ENCODE measurements around the gene RPGRIP1.
"Not testable (repeated sequence)": the region's sequence is repeated elsewhere in the genome, so short reads cannot be mapped to it uniquely, and the experiment has no call there.

RPGRIP1 gene

DNA sequence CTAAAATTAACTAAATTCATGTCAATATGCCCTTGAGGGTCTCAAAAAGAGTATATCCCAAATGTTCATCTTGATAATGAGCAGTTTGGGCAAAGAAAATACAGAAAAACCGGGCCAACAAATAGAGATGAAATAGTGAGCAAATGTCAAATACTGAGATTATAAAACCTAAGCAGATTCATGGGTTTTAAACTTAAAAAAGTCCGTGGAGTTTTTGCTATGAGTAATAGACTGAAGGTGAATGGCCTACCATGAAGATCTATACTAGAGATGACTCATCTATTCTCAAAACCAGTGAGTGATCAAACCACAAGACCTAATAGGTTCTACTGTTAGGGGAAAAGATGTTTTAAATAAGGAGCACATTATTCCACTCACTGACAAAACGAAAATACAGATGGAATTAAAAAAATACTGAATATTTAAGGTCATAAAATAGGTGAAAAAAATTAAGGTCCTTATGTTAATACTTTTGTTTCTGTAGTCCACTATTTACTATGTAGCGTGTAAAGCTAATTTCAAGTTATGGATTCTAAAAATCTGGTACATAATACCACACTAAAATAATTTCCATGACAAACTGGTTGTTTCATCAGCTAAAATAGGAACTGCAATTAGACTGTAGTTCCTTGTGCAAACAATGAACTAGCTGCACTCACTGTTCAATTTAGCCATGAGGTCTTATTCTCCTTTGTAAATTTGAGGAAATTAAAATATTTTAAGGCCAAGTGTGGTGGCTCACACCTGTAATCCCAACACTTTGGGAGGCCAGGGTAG is 15.7 kb upstream of the RPGRIP1 start:
- peak; percentile 92 for DNase-seq (ENCODE audit: low read depth)

DNA sequence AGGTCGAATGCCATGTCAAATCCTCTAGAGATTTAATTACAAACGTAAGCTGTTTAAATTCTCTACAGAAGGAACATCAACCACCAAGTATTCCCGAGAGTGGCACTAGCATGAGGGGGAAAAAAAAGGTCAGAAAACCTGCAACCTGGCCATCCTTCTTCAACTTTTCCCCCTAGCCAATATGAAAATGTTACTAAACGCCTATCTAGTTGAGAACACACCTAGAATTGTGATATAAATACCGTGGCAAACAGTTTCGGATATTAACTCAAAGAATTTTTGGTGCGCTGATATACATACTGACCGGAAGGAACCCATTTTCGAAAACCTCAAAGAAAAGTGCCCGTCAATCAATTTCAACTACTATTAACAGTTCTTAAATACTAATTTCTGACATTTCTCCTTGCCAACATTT is 12.4 kb upstream of the RPGRIP1 start:
- peak overlapping the region; percentile 100 for H3K4me3 ChIP-seq (ENCODE audit: control insufficient read depth, low read depth, low read length)
- TF ChIP-seq, protein P1, sequence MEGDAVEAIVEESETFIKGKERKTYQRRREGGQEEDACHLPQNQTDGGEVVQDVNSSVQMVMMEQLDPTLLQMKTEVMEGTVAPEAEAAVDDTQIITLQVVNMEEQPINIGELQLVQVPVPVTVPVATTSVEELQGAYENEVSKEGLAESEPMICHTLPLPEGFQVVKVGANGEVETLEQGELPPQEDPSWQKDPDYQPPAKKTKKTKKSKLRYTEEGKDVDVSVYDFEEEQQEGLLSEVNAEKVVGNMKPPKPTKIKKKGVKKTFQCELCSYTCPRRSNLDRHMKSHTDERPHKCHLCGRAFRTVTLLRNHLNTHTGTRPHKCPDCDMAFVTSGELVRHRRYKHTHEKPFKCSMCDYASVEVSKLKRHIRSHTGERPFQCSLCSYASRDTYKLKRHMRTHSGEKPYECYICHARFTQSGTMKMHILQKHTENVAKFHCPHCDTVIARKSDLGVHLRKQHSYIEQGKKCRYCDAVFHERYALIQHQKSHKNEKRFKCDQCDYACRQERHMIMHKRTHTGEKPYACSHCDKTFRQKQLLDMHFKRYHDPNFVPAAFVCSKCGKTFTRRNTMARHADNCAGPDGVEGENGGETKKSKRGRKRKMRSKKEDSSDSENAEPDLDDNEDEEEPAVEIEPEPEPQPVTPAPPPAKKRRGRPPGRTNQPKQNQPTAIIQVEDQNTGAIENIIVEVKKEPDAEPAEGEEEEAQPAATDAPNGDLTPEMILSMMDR (conservative IDR thresholded peaks at IDR 0.05; ENCODE audit: control insufficient read depth, insufficient read depth, low read depth, low read length): no peak
- DNase-seq (ENCODE audit: low read depth): peak; percentile 47

More for the DNA sequence above, 15.7 kb upstream of the RPGRIP1 start:
- peak overlapping the region; percentile 26 for H3K4me3 ChIP-seq (ENCODE audit: control insufficient read depth, low read depth, low read length)
- TF ChIP-seq, protein P1 (conservative IDR thresholded peaks at IDR 0.05; ENCODE audit: control insufficient read depth, insufficient read depth, low read depth, low read length): no peak

DNA sequence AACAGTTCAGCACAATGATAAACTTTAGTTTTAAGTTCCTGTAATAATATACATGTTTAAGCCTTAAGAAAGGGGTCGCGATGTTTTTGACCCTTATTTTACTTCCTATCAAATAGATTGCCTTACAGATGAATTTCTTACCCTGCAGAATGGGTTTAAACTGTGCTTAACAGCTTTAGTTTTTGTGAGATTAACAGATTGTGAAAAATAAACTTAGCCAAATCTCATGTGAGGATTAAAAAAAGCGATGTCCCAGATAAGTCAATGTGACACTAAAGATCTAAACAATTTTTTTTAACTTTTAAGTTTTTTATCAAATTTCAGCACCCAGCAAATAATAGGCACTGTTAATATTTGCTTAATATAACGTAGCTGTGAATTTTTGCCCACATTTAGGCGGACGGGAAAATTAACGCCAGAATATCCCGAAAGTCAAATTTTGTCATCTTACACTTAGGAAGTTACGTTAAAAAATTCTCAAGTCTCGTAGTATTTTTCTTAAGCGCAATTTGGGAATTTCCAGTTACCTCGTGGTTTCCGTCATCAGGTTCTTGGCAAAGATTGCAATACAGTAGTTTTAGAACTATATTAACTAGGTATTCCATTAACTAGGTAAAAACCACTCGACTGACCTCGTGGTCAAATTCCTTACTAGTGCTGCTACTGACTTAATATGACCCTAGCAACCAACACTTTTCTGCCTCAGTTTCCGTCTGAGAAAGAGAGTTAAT is 11.8 kb upstream of the RPGRIP1 start:
- TF ChIP-seq, protein P1 (conservative IDR thresholded peaks at IDR 0.05; ENCODE audit: control insufficient read depth, insufficient read depth, low read depth, low read length): no peak
- H3K4me3 ChIP-seq (ENCODE audit: control insufficient read depth, low read depth, low read length): peak overlapping the region; percentile 100
- no peak for DNase-seq (ENCODE audit: low read depth)

DNA sequence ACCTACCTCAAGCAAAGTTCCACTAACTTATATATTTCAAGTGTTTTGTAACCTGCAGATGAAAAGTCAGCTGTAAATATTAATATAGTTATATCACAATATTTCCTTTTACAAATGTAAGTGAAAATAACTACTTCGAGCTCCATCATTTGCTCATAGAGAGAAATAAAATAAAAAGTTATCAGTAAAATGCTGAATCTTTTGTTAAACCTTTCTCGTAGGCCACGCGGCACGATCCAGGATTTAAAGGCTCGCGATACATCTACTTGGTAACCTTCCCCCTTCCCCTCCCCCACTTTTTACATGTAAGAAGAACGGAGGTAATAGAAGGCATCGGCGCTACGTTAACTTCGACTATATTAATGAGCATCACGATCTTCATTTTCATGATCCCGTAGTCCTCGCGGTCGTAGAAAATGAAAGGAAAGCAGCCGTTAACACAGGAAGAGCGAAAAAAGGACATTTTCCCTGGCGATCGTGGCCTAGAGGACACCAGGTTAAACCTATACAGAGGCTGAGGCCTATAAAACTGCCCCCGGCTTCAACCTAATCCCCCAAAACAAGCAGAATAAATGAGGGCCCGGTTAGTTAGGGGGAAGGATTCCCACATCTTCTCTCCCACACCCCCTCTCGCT is 11.1 kb upstream of the RPGRIP1 start:
- TF ChIP-seq, protein P1 (conservative IDR thresholded peaks at IDR 0.05; ENCODE audit: control insufficient read depth, insufficient read depth, low read depth, low read length): no peak
- DNase-seq (ENCODE audit: low read depth): peak; percentile 69
- H3K4me3 ChIP-seq (ENCODE audit: control insufficient read depth, low read depth, low read length): peak overlapping the region; percentile 100

DNA sequence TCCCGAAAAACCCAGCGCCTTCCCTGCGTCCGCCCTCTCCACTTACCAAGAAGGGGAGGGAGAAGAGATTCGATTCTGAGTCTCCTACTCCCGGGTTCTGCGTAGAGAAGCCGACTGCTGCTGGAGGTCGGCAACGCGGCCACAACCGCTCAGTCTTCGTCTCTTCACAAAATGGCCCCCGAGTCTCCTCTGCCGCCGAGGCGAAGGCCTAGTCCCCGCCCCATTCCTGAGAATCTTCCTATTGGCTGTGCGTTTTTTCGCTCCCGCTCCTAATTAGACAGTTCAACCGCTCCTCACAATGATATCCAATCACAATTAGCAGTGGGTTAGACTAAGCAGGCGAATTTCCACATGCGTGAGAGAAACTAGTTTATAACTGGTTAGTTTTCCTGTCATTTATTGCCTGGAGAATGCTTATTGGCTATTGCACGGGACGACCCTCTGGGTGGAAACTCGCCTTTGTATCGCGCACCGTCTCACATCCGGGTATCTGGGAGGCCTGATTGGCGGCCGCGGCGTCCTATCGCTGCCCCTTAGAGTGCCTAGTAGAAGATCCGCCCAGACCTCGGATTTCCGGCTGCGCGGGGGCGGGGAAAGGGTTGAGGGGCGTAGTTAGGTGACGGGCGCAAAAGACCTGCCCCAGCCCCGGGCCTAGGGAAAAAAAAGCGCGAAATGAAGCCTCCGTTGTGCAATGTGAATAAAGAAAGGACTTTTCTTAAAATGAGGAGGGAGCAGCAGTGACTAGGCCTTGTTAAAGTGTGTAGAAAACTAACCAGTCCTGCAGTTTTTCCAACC is 10.4 kb upstream of the RPGRIP1 start, which contains the start of gene HNRNPC:
Gene HNRNPC, minus strand, starts transcription at position 191 of the 795 bp plus-strand sequence. CDS start 35,249 bp downstream, outside the sequence.
- DNase-seq (ENCODE audit: low read depth): peak; percentile 100
- H3K4me3 ChIP-seq (ENCODE audit: control insufficient read depth, low read depth, low read length): peak within 1 kb of the TSS; percentile 100
- TF ChIP-seq, protein P1 (conservative IDR thresholded peaks at IDR 0.05; ENCODE audit: control insufficient read depth, insufficient read depth, low read depth, low read length): no peak

DNA sequence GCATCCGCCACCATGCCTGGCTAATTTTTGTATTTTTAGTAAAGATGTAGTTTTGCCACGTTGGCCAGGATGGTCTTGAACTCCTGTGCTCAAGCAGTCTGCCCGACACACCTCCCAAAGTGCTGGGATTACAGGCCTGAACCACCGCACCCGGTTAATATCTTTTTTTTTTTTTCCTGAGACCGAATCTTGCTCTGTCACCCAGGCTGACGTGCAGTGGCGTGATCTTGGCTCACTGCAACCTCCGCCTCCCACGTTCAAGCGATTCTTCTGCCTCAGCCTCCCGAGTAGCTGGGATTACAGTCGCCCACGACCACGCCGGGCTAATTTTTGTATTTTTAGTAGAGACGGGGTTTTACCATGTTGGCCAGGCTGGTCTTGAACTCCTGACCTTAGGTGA is 7.2 kb upstream of the RPGRIP1 start:
- H3K4me3 ChIP-seq (ENCODE audit: control insufficient read depth, low read depth, low read length): not testable (repeated sequence)

More for the DNA sequence above, 7.2 kb upstream of the RPGRIP1 start:
- DNase-seq (ENCODE audit: low read depth): not testable (repeated sequence)

Measured in fibroblast of mammary gland (primary cell).